TTC549 (cell line): ENCODE measurements around the gene GET4.

ENCODE experiments used
- FAIRE-seq: peaks from 2 replicates; lab custom pipeline; 2012; peaks lifted over from hg19 to GRCh38; lab: Jason Lieb, UNC

Gene GET4

GRCh38 chr7:886626-887487 lies 10.5 kb downstream of the GET4 start:
- no peak for FAIRE-seq

- no peak for FAIRE-seq
Observed at GRCh38 chr7:887488-887820, 11.1 kb downstream of the GET4 start.

- no peak for FAIRE-seq
Observed at GRCh38 chr7:888081-889024, 12.0 kb downstream of the GET4 start.

- FAIRE-seq, result no peak
Observed at GRCh38 chr7:889025-889390, 12.7 kb downstream of the GET4 start.

- no peak for FAIRE-seq
Observed at GRCh38 chr7:889391-889790, 13.0 kb downstream of the GET4 start.

- FAIRE-seq, result no peak
Observed at GRCh38 chr7:890868-891267, 14.5 kb downstream of the GET4 start.

GRCh38 chr7:891291-891690 lies 14.9 kb downstream of the GET4 start:
- FAIRE-seq, result no peak

- no peak for FAIRE-seq
Observed at GRCh38 chr7:891805-892204, 15.5 kb downstream of the GET4 start.

- FAIRE-seq, result no peak
Observed at GRCh38 chr7:892648-893593, 16.6 kb downstream of the GET4 start.

GRCh38 chr7:893686-894085 lies 17.3 kb downstream of the GET4 start:
- no peak for FAIRE-seq

- no peak for FAIRE-seq
Observed at GRCh38 chr7:894164-894867, 18.0 kb downstream of the GET4 start.

GRCh38 chr7:894927-895450 lies 18.6 kb downstream of the GET4 start:
- FAIRE-seq, result no peak

GRCh38 chr7:895451-896052 lies 19.2 kb downstream of the GET4 start:
- no peak for FAIRE-seq

GRCh38 chr7:896346-897075 lies 20.2 kb downstream of the GET4 start:
- FAIRE-seq, result no peak

GRCh38 chr7:897086-897485 lies 20.7 kb downstream of the GET4 start:
- FAIRE-seq, result no peak

GRCh38 chr7:897771-898376 lies 21.5 kb downstream of the GET4 start:
- FAIRE-seq, result no peak

GRCh38 chr7:898460-898854 lies 22.1 kb downstream of the GET4 start:
- FAIRE-seq, result no peak

- no peak for FAIRE-seq
Observed at GRCh38 chr7:898855-899681, 22.7 kb downstream of the GET4 start.

GRCh38 chr7:899806-900205 lies 23.5 kb downstream of the GET4 start:
- no peak for FAIRE-seq
